GM19397 (cell line): Measurements from ENCODE around the gene TMEM94.

Experiments
- ATAC-seq: cut with Tn5 transposase; IDR thresholded peaks from one replicate; pipeline ENCODE4 v1.9.1; 2021; ENCODE audit warnings: mild to moderate bottlenecking, moderate library complexity; ENCODE audit not compliant: unreplicated experiment

TMEM94 gene

DNA sequence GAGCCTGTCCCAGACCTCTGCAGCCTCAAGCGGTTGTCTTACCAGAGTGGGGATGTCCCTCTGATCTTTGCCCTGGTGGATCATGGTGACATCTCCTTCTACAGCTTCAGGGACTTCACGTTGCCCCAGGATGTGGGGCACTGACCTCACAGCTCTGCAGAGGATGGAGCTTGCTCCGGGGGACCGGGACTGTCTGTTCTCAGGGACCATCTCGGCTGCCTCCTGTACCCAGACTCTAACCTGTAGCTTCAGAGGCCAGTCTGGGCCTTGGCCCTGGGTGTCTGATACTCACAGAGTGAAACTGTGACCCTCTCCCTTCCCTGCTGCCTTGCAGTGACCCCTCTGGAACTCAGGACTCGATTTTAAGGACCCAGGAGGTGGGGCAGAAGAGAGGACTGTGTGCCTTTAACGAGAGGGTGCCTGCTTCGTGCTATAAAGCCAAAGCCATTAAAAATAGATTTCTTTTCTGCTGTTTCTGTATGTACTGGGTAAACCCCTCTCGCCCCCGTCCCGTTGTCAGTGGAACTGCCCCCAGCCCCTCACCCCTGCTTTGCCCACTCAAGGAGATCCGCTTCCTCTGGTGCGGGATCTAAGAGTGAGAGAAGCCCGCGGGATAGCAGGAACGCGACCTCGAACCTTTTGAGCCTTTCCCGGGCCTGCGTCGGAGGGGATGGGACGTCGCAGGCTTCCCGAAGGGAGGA lies 68.0 kb downstream of the TMEM94 start:
- no peak for ATAC-seq

DNA sequence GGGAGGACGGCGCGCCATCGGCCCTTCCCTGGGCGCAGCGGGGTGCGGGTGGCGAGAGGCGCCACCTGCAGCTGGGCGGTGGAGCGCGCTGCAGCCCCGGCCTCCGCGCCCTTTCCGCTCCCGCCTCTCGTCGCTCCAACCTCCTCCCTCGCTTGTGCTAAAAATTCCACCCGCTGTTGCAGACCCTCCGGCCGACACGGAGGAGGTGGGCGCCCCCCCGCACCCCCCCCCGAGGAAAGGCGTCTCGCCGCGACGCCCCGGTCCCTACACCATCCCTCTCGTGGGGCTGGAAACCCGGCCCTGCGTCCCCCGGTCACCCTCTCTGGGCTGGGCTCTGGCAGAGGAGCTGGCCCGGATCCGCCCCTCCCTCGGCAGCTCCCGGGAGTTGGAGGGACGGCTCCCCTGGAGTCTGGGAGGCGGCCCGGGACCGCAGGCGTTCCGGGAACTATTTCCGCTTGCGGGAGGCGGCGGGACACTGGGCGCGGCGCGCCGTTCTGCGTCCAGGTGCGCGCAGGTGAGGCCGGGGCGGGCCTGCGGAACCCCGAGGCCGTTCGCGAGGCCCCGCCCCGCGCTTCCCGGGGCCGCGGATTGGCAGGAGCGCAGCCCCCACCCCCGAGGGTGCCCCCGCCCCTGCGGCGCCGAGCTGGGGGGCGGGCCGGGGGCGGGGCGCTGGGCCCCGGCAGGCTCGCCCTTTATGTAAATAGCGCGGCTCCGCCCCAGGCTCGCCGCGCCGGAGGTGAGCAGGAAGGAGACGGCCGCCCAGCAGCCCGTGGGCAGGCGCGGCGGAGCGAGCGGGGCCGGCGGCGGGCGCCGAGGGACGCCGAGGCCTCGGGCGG lies 68.8 kb downstream of the TMEM94 start, which contains the start of gene LLGL2:
TSS of gene LLGL2 (plus strand) at position 728 of the 836 bp plus-strand sequence. CDS start 17,730 bp downstream, outside the sequence.
- peak; percentile 85 for ATAC-seq

DNA sequence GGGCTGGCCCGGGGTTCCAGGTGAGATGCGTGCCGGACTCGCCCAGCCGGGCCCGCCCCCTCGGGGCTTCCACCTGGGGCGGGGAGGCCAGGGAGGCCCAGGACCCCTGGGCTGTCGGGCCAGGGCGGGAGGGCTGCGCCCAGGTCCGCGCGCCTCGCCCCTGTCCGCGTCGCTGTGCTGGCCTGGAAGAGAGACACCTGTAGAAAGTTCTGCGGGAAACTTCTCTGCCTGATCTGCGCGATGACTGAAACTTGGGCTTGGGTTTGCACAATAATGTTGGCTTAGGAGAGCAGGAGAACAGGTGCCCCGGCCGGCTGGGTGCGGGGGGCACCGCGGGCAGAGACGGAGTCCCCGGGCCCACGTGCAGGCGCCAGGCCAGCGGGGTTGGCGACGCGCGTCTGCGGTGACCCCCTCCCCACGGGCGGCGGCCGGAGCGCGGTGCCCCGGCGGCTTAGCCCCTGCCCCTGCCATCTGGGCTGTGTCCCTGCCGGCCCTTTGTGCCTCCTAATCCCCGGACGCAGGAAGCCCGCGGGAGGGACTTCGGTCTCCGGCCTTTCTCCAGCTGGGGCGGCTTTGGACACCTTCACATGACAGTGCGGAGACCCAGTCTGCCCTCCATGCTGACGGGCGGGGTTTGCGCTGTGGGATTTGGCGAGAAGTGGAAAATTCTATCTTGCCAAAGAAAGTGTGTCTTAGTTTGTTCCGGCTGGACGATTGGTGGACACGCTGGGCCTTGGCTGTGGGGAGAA lies 69.5 kb downstream of the TMEM94 start:
- no peak for ATAC-seq

DNA sequence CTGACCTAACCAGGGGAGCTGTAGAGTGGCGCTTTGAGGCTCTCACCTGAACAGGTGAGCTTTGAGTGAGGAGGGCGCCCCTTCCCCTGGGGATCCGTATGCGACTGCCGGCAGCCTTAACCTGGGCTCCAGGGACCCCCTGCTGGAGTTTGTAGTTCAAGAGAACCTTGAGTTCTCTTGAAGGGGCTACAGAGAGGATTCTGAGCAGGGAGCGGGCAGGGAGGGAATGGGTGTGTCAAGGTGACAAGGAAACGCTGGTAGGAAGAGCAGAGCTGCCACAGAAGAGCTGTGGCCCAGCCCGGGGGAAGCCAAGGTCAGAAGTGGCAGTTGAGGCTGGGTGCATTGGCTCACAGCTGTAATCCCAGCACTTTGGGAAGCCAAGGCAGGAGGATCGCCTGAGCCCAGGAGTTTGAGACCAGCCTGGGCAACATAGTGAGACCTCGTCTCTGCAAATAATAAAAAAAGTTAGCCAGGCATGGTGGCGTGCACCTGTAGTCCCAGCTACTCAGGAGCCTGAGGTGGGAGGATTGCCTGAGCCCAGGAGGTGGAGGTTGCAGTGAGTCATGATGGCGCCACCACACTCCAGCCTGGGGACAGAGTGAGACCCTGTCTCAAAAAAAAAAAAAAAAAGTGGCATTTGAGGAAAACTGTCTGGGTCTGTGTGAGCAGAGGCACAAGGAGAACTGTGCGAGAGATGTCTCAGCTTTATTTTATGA lies 70.3 kb downstream of the TMEM94 start:
- no peak for ATAC-seq

DNA sequence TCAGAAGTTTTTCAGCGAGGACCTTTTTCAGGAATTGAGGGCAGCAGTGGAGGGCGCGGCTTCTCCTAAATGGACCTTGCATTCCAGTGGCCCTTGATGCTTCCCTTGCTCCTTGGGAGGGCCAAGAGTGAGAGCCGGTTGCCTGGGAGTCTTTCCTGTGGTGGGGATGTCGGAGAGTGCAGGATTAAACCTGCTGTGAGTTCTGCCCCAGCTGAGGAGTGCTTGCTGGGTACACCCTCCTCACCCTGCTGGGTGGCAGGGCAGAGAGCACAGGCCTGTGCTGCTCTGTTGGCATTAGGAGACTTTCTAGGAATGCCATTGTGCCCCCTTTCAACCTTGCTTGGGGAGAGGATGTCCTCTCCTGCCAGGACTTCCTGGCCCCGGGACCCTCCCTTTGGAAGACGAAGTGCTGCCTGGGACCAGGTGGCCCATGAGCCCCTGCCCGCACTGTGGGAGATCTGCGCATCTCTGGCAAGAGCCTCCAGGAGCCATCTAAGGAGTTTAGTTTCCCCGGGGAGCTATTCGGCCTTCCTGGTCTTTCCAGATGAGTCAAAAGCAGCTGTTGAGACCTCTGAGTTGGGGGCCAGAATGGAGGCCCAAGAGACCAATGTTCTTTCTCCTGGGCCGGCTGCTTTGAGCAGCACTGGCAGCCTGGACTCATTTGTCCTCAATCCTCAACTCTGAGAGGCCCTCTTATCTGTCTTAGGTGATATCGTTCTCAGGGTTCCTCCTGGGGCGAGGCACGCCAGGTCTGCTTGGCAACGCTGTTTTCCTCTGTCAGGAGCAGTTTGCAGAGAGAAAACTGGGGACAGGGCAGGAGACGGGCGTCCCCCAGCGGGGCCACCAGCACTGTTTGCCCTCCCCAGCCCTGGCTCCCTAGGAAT lies 74.6 kb downstream of the TMEM94 start:
- ATAC-seq: no peak

DNA sequence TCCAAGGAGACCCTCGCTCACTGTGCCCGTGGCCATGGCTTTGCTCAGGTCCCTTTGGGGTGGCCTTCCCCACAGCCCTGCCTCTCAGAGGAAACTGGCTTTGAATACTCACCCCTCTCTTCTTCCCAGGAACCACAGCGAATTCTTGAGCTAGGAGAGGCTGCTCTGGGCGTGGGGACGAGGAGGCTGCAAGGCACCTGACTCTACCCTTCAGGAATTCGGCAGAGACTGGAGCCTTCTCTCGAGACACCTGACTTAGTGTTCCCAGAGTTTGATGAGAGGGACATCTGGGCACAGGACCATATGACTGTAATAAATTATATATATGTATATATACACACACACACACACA lies 75.3 kb downstream of the TMEM94 start:
- ATAC-seq: no peak

DNA sequence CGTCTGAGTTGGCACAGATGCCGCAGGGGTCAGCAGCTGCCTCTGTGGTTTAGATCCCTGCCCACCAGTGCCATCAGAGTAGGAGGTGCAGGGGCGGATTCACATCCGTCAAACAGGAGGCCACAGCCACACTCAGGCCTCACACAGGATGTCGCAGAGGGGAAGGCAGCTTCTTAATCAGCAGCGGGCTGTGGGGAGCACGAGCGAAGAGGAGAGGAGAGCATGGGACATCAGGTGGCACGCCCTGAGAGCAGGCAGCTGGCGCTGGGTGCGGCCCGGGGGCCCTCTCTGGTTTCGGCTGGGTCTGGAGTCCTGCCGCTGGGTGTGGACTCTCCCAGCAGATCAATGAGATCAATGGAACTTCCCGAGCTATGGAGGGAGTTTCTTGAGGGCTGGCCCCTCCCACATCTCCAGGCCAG lies 78.7 kb downstream of the TMEM94 start:
- no peak for ATAC-seq

DNA sequence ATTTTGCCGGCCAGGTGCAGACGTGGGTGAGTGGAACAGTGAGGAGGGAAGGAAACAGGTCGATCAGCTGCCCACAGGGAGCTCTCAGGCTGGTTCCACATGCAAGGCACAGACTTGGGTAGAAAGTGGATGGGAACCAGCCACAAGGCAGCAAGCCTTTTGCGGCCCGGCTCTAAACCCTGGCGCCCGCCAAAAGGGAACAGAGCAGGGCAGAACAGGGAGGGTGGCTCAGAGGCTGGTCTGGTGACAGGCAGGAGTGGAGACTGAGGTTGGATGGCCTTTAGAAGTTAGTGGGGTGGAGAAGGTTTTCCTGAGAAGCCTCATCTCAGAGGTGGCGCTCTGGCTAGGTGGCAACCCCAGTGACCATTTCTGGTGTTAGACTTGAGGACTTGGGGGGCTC lies 79.4 kb downstream of the TMEM94 start:
- ATAC-seq: no peak

DNA sequence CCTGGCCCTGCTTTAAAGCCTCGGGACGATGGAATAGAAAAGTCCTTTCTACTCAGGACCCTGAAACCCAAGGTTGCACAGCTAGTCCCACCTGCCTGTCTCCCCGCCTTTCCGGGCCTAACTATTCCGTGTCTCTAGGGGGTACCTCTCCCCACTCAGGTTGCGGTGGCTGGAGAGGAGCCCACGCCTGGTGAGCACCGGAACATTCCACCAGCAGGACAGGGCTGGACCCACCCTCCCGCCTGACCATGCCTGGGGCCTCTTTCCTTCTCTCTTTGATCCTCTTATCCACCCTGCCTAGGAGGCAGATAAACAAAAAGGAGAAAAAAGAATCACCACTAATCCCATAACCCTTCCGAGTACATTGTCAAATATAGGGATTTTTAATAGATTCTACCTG lies 79.9 kb downstream of the TMEM94 start:
- no peak for ATAC-seq

DNA sequence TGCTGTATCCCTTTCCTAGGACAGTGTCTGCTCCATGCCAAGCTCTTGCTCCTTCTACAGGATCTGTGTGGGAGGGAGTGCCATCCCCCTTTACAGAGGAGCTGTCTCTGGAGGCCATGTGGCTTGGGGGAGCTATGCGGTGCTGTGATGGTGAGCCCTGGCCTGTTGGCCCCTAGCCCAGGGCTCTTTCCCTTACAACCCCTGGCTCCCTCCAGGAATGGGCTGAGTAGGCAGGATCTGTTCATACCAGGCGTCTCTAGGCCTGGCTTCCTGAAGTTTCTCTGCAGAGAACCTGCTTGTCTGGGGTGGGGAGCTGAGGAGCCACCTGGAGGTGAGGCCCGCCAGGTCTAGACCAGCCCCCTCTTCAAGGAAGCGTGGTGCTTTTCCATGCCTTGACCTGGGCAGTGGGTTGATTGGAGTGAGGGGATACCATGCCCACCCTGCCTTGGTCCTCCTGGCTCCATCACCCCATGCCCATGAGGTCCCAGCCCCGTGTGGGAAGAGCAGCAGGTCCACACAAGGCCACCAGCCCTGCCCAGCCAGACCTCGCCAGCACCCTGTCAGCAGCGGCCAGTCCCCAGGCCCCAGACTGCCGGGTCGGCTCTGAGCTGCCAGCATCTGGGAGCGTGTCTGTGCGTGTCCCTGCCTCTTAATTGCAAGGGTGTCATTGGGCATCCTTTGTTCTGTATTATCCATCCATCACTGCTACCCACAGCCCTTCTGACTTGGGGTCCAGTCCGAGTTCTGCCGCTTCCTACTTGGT lies 83.7 kb downstream of the TMEM94 start:
- ATAC-seq: no peak

DNA sequence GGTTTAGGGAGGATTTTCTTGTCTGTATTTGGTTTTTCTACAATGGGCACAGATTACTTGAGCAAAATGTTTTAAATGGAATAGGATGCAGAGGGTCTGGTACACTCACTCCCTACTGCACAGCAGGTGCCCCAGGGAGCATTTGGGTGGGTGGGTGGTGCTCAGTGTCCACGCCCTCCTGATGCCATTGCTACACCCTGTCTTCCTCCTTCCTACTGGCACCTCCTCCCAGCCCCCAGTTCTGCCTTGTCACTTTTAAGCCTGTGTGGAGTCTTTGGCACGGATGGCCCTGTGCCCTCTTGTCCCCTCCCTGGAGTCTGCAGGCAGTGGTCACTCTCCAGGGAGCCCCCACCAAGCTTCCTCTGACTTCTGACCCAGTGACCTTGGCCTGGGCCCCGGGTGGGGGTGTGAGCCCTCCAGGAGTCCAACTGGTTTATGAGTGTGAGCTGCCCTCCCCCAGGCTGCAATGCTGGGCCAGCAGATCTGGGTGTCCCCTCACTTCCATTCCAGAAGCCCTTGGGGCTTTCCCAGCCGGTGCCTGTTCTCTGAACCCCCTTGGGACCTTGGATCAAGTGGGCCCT lies 84.6 kb downstream of the TMEM94 start:
- ATAC-seq: no peak

DNA sequence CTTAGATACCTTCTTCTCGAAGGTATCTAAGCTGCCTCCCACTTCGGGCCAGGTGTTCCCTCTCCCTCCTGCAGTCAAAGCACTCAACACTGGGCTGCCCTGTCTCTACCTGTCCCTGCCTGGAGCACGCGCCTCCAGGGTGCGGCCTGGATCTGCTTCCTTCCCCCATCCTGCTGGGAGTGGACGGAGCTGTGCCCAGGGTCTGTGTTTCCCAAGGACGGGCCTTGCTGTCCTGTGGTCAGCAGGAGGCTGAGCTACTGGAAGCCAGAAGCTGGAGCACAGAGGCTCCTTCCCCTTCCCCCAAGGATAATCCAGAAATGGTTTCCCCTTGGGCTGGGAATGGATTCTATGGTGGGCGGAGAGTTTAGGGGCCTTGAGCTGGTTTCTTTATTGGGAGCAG lies 85.8 kb downstream of the TMEM94 start:
- ATAC-seq: no peak

DNA sequence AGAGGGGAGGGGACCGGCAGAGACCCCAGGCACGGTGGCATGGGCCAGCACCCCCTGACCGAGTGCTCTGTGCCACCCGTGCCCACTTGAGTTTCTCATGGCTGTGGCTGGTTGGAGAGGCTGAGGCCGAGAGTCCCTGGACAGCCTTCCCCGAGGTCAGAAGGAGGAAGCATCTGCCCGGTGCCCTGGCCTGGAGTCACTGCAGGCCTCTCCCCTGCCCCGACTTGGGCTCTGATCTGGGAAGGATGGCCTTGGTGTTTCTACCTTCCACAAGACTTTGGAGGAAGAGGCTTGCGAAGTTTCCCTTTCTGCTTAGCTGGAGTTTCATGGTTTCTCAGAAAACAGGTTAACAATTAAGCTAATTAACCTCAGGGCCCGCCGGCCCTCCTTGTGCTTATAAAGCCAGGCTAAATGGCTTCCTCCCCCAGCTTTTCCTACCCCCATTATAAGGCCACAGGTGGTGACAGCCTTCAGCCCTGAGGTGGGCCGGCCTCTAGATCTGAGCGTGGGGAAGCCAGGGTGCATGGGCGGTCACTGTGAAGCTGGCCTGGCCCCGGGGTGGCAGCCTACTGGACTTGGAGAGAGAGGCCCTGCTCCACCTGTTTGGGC lies 86.4 kb downstream of the TMEM94 start:
- no peak for ATAC-seq

DNA sequence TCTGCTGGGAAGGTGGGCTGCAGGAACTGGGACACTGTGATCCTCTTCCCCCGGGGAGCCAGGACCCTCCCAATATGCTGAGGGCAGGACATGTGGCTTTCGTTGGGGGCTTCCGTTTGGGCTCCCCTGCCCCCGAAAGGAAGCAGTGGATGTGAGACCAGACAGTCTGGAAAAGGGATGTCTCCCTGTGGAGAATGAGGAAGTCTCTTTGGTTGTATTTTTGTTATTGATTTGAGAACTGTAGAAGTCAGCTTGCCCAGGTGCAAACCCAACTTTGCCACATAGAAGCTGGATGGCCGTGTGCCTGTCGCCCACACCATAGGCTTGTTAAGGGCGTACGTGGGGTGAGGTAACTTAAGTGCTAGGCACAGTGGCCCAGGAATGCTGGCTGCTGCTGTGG lies 87.8 kb downstream of the TMEM94 start:
- no peak for ATAC-seq

DNA sequence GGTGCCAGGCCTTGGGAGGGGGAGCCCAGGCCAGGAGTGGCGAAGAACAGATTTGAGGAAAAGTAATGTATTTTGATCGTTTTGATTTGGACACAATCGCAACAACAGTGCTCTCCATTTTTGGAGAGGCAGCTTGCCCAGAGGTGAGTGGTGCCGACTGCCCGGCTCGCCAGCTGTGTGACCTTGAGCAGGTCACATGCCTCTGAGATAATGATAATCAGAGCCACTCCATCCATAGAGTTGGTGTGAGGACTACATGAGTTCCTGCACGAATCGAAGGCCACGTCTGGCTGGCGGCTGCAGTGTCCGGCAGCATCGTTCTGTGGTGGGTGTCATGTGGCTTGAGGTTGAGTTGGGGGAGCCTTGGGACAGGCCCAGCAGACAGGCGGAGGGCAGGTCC lies 89.7 kb downstream of the TMEM94 start:
- ATAC-seq: no peak

DNA sequence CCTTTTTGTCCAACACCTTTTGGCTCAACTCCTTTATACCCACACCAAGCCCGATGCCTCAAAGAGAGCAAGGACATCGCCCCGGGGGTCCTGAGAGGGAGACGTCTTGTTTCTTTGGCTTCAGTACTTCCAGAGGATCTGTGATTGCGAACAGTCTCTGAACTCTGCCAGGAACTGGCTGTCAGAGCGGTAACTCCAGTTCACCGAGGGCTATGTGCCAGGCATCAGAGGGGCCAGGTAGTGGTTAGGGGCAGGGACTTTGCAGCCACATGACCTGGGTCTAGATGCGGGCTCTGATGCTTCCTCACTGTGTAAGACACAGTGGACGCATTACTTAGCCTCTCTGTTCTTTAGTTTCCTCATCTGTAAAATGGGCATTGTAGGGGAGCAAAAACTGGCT lies 90.7 kb downstream of the TMEM94 start:
- no peak for ATAC-seq

DNA sequence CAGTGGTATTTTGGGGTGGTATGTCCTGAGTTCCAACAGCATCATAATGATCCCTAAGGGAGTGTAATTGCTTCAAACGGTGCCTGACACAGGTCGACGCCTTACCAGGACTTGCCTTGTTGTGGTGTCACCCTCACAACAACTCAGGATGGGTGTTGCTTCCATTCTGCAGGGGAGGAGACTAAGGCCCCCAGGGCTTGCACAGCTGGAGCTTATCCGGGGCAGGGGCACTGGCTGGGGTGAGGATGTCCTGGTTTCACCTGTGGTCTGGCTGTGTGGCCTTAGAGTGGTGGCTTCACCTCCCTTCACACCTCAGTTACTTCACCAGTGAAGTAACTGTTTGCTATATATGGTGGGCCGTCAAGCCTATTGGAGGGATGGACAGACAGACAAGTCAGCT lies 92.4 kb downstream of the TMEM94 start:
- ATAC-seq: no peak
